HG03442 (cell line): Measurements from ENCODE around the gene BPGM.

ENCODE experiments used
- ATAC-seq: cut with Tn5 transposase; IDR thresholded peaks from one replicate; pipeline ENCODE4 v1.9.1; 2021; ENCODE audit warnings: mild to moderate bottlenecking, moderate library complexity; ENCODE audit not compliant: unreplicated experiment

The BPGM gene

DNA sequence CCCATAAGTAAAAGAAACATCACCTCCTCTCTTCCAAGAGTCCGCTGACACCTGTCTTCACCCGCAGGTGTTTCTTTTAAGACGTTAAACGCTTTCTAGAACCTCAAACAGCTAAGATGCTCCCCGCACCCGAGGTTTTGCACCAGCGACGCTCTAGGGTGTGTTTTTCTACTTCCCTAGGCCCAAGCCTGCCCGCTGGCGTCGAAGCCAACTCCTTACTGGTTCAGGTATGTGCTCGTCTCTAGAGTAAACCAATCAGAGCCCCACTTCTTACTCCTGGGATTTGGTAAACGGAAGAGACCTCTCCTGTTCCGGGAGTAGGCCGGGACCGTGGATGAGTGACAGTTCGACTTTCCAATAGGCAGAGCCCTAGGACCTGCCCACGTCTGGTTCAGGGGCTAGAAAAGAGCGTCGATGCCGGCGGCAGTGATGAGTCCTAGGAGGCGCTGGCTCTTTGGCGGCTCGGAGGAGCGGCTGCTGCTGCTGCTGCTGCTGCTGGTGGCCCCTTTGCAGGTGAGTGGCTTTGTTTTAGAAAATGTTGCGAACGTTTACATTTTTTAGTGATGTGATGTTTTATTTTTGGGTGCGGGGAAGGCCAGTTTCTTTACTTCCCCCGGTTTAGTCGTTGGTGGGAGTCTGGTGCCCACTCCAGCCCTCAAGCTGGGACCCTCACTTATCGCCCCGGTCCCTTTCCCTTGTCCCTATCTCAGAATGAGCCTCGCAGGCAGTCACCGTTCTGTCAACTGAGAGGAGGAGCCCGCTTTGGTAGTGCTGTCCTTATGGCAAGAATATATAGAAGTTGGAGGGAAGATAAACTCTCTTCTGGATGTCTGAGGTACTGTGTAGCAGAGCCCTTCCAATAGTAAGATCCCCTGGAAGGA lies at the start of gene BPGM:
Gene BPGM (plus strand): TSS at position 429 of the 881 bp plus-strand sequence. CDS start 14,655 bp downstream, outside the sequence.
- ATAC-seq, result peak; percentile 99

DNA sequence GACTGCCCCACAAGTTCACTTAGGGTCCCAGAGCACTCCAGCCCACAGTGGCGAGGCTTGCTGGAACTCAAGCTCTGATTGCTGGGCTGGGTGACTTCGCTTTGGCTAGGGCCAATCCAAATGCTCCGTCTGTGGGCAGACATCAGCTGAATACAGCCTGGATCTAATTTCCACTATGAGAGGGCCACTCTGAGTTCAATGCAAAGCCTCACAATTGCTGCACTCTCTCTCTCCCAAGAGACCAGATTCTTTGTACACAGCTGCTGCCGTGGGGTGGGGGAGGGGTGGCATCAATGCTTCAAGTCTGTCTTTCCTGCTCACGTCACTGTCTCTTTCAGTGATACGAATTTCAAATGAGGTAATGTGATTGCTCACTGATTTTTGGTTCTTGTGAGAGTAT lies 47.3 kb upstream of the BPGM start:
- ATAC-seq, result no peak

DNA sequence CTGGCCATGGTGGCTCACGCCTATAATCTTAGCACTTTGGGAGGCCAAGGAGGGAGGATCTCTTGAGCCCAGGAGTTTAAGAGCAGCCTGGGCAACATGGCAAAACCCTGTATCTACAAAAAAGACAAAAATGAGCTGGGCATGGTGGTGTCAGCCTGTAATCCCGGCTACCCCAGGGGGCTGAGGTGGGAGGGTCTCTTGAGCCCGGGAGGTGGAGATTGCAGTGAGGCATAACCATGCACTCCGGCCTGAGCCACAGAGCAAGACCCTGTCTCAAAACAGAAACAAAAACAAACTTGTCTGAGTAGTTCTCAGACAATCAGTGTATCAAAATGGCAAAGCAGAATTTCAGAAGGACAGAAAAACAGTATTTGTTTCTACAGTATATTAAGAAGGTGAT lies 45.2 kb upstream of the BPGM start:
- no peak for ATAC-seq

DNA sequence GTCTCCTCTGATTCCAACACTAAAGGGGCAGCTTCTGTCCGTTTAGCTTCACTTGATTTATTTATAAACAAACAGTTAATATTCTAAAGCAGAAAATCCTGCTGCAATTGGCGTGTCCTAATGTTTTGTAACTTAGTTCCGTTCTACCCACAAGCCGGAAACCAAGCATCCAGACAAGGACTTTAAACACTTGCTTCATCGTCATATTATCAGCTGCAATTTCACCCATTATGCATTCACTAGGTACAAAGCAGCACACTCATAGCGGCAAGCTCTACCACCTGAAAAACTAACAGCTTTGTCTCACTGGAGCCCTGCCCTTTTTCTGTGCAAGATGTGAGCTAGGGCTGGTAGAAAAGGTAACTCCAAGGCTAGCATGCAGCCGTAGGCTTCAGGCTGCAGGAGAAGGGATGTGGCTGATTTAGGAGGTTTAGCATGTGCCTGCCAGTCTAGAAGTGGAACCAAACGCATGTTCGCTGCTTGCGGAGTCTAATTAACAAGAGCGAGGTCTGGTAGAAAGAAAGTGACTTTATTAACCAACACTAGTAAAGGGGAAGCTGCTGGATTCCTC lies 43.7 kb upstream of the BPGM start:
- ATAC-seq, result no peak

DNA sequence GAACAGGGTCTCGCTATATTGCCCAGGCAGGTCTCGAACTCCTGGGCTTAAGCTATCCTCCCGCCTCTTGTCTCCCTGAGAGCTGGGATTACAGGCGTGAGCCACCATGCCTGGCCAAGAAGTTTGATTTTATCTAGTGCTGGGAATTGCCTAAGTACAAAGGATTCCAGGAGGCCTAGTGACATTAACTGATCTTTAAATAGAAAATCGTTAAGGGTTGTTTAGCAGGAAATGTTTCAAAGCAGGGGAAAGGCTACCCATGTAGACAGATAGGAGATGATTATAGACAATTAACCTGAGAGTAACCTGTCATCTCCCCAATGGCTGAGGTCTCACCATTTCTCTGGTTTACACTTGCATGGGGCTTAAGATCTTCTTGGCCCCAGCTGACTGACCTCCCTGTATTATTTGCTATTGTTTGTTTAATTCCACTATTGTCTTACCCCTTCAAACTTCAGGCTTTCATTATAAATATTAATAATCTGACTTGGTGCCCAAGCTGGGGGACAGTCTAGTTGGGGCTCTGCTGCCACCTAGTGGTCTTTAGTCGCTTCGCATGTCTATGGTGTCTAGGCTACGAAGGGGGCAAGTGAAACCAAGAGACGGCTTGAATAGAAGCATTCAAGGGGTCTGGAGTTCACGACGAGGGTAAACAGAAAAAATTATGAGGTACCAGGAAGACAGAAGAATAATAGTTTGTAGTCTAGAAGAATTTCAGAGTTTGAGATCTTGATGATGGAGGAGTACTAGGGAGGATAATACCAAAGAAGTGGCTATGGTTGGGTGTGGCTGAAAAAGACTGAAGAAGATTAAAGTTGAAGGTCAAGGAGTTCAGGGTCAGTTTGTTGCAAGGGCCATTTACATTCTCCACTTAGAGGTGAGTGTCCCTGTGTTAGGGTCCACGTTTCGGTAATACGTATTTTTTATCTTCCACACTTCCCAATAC lies 40.4 kb upstream of the BPGM start:
- ATAC-seq, result no peak

DNA sequence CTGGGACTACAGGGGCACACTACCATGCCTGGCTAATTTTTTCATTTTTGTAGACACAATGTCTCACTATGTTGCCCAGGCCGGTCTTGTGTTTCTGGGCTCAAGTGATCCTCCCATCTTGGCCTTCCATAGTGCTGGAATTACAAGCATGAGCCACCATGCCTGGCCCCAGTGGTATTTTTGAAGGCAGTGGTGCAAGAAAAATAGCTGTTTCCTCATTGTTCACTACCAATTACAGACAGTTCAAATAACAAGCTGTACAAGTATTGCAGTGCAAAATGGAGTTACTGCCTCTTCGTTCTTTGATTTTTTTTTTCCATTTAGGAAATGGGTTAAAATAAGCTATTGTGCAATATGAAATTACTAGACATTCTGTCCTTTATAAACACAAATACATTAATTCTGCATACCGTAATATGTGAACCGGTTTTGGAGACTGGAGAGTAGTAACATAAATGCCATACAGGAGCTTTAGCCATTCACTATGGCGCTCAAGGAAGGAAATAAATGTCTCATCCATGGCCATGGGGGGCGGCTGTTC lies 35.0 kb upstream of the BPGM start:
- no peak for ATAC-seq

DNA sequence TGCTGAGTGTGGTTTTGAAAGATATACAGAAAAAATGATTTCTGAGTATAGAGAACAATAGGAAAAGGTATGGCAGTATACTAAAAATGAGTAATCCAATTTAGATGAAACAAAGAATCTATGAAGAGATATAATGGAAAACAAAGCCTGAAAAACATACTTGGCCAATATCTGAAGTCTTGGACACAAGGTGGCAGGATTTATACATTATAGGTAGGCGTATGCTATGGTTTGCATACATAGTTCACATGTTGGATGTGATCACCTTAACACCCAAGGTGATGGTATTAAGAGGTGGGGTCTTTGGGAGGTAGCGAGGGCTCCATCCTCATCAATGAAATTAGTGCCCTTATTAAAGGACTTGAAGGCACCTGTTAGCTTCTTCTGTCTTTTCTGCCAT lies 34.5 kb upstream of the BPGM start:
- no peak for ATAC-seq

DNA sequence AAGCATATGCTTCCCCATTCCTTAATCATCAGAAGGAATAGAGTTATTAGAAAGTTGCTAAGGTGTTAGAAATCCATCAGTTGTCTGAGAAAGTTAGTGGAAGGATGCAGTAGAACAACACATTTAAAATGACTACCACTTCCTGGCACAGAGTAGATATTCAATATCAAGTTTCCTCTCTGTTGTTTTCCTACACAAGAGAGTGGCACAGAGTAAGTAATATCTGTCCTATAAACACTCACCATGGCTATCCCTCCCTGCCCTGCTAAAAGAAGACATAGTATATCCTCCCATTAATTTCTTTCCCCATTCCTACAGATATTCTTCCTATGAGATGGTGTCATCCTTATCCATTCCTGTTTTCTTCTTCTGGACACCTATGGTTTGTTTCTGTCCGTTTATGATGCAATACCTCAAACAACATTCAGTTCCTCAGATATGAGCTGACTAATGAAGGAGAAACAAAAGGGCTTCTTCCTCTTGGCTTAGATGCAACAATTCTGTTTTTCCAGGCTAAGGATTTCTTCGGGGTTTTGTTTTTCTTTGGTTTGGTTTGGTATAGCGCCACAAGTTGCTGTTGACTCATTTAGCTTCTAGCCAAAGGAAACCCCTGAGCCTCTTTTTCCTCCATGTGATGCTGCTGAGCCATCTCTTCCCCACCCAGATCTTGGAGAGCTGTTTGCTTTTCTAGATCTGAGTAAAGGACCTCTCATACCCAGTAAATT lies 32.9 kb upstream of the BPGM start:
- no peak for ATAC-seq

DNA sequence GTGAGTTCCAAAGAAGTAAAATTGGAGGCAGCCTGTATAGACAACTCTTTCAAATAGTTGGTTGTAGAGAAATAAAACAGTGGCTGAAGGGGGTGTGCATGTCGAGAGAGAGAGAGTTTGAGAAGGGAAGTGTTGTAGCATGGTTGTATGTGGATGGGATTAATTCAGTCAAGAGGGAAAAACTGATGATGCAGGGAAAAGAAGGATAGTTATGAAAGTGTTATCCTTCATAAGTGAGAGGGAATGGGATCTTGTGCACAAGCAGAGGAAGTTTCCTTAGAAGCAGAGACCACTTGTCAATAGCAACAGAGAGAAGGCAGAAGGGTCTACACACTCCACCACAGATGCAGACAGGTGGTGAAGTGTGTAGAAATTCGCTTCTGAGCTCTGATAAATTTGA lies 30.0 kb upstream of the BPGM start:
- ATAC-seq, result no peak

DNA sequence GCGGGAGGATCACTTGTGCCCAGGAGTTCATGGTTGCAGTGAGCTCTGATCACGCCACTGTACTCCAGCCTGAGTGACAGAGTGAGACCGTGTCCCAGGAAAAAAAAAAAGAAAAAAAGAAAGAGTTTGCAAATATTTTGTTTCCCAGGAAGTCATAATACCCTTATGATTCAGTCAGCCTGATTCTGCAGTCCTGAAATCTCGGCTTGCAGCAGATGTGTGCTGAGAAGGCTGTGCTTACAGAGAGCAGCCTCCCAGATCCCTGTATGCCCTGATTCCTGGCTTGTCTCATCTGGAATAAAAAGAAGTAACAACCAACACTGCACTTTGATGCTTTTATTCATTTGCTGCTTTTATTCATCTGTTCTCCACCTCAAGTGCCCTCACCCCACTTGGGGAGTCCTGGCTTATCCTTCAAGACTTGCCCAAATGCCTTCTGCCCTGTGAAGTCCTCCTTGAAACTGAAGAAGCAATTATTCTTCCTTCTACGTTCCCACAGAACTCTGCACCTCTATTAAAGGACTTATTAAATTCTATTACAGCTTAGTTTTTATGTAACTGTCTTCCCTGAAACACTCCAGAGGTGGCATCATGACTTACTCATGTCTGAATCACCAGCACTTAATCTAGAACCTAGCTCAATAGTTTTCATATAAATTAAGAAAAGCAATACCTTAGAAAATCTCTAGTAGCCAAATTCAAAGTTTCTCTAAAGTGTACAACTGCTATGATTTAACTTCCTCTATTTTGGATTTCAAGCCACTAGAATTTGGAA lies 27.7 kb upstream of the BPGM start:
- ATAC-seq, result no peak

DNA sequence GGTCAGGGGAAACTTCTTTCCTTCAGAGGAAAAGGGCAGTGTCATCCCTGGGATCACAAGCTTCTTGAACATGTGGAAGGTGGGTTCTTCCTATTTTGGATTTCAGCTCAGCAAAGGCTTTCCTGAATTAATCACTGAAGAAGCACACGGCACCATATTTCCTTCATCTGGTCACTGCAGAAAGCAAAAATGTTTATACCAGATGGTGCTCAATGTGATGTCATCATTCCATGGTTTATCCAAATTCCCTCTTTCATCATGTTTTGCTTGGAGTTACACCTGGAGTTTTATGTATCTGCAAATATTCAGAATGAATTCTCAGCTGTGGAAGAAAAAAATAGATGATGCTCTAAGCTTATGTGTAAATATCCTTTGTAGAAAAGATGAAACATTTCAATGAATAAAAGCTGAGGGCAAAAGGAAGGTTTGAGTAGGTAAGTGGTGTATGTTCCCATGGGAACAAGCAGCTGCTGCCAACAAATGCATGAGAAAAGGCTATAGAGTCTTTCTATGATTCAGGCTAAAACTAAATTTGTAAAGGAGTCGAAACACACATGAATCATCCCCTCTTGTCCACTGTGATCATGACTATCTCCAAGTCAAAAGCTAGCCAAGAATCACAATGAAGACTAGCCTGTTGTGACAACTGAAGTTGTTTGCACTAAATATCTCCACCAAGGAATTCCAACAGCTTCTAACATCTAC lies 26.9 kb upstream of the BPGM start:
- ATAC-seq, result no peak

DNA sequence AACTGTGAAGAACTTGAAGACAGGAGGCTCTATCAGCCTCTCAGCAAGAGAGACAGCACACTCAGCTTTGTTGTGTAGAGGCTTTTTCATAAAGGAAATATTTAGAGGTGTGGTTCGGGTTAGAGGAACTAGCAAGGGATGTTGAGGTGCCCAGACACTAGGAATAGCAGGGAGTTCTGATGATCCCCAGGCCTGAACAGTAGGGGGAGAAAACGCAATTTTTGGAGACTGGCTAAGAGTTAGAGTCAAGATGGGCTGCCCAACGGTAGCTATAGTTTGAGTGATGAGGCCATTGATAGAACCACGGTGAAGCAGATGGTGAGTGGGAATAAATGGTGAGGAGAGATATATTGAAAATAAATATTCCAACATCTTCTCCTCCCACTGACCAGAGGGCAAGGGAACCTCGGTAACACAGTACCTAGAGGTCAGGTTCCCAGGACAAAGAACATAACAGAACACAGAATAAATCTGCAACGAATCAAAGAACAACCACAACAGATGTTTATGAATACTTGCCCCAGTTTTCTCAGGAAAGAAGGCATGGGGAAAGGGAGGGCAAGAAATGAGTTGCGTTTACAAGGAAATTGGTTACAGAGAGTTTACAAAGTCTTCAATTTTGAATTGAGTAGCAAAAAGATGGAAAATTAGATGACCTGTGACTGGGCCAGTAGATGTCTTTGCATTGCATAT lies 24.2 kb upstream of the BPGM start:
- no peak for ATAC-seq

DNA sequence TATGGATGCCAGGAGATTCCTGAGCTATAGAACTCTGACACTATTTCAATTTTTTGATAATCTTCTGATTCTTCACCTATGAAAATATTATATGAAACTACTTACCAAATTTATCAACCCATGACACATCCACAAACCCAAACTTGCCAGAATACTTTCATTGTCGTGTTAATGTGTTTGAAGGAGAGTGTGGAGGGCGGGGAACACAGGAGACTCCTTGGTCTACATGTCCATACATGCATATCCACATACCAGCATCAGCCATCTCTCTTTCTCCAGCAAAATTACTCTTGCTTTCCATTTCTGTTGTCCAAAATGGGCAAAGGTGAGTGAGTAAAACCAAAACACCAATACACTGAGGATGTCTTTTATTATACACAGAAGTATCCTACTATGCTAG lies 23.5 kb upstream of the BPGM start:
- no peak for ATAC-seq

DNA sequence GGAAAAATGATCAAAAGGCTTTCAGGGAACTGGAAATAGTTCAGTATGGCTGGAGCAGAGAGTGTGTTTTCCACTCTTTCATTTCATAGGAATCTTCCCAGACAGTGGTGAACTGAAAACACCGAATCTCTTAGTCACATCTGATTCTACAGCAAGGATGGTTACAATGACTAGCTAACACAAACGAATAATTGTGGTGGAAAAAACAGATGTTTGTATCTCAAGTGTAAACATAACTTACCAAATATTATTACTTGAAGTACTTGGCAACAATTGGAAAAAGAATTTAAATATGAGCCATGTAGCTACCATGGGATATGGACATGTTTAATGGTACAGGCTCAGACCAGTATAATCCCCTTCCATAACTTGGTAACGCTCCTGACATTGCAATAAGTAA lies 21.1 kb upstream of the BPGM start:
- no peak for ATAC-seq

DNA sequence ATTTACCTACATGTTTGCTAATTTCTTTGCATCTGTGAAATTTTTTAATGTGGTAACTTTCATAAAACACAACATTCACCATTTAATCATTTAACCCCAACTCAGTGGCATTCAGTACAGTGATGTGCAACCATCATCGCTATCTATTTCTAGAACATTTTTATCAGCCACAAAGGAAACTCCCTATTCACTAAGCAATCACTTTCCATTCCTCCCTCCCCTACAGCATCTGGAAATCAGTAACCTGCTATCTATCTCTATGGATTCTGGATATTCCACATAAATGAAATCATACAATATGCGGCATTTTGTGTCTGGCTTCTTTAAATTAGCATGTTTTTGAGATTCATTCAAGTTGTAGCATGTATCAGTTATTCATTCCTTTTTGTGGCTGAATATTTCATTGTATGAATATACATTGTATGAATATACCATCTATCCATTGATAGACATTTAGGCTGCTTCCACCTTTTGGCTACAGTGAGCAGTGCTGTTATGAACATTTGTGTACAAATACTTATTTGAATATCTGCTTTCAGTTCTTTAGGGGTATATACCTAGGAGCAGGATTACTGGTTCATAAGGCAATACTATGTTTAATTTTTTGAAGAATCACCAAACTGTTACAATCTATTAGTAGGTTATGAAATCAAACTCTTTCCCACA lies 19.4 kb upstream of the BPGM start:
- no peak for ATAC-seq

DNA sequence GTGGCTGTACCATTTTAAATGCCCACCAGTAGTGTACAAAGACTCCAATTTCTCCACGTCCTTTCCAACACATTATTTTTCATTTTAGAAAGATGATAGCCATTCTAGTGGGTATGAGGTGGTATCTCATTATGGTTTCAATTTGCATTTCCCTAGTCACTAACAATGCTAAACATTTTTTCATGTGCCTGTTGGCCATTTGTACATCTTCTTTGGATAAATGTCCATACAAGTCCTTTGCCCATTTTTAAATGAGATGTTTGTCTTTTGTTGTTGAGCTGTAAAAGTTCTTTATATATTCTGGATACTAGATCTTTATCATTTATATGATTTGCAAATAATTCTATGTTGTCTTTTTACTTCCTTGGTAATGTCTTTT lies 18.9 kb upstream of the BPGM start:
- no peak for ATAC-seq

DNA sequence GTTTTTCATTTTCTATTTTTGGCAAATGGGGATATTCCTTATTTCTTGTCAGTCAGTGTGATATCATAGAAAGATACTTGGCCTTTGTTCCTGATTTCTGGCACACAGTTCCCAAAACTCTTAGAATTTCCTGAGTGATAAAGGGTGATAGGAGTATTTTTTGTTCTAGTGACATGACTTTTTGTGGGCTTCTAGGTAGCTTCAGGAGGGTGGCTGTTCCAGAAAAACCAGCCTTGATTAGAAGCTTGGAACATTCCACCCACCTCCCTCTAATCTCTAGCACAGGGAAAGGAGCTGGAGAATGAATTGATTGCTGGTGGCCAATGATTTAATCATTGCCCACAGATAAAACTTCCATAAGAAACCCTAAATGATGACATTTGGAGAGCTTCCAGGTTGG lies 17.2 kb upstream of the BPGM start:
- no peak for ATAC-seq

DNA sequence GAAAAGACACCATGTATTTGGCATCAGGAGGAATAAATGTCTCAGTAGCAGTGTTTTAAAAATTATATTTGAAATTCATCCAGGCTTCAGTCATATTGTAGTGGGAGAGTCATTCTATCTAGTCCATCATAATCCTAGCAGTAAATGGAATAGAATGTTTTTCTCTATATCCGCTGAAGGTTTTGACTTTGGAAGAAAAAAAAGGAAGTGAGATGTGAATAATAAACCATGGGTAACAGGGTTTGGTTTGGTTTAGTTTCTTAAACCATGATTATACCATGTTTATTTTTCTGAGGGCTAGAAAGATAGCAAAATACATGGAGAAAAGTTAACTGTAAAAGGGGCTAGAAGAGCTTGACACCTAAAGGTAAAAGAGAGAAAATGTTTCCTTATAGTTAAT lies 16.4 kb upstream of the BPGM start:
- ATAC-seq, result no peak
